GM18867 (cell line): ENCODE results near the gene DISP2.

Experiments used
- ATAC-seq: cut with Tn5 transposase; IDR thresholded peaks from one replicate; pipeline ENCODE4 v1.9.1; 2021; ENCODE audit warnings: mild to moderate bottlenecking, moderate library complexity; ENCODE audit not compliant: unreplicated experiment

Gene DISP2

DNA sequence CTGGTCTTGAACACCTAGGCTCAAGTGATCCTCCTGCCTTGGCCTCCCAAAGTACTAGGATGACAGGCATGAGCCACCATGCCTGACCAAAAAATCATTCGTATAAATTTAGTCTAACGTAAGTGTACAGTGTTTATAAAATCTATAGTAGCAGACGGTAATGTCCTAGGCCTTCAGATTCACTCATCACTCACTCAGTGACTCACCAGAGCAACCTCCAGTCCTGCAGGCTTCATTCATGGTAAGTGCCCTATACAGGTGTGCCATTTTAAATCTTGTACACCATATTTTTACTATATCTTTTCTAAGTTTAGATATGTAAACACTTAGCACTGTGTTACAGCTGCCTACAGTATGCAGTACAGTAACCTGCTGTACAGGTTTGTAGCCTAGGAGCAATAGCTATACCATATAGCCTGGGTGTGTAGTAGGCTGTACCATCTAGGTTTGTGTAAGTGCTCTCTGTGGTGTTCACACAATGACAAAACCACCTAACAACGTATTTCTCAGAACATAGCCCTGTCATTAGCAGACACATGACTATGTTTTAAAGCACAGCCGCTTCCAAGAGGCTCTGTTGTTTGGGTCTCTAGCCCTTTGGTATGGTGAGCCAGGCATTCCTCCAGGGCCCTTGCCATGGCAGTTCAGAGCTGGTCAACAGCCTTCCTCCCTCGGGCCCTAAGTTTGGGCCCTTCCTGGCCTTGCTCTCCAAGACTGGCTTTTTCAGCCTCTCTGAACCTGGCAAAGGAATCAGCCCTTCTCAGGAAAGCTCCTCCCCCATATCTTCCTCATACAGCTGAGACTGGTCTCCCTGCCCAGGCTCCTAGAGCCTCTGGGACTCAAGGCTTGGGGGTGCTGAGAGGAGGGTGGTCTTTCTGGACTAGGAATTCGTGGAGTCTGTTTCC, 15.4 kb upstream of the DISP2 start:
- ATAC-seq = no peak

DNA sequence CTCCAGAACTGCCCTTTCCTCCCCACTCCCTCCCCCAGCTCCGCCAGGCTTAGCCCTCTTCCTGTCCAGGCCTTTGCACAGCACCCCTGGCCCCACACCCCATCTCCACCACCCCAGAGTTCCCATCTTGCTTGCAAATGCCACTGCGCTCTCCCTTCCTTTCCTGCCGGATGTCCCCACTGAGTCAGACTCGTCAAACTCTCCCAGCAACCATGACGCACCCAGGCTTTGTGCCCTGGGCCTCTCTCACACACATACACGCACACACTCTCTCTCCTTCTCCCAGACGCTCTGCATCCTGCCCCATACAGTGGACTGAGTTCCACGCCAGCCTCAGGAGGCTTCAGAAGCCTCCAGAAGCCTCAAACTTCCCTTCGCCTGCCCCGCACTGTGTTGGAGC, 14.5 kb upstream of the DISP2 start:
- no peak for ATAC-seq

DNA sequence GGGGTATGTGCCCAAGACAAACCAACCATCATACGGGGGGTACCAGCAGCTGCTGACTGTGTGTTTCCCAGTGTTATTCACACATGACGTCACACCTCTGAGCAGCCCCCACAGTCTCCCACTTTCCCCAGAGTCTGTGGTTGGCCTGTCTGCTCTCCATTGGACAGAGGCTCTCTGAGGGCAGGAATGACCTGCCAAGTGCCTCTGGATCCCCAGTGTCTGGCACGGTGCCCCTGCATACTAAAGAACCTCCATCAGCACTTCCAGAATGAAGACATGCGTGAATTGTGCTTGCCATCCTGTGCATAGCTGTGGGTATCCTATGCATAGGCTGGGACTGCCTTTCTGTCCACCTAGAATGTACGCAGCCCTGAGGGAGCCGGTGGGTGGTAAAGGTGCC, 13.8 kb upstream of the DISP2 start:
- ATAC-seq = no peak

DNA sequence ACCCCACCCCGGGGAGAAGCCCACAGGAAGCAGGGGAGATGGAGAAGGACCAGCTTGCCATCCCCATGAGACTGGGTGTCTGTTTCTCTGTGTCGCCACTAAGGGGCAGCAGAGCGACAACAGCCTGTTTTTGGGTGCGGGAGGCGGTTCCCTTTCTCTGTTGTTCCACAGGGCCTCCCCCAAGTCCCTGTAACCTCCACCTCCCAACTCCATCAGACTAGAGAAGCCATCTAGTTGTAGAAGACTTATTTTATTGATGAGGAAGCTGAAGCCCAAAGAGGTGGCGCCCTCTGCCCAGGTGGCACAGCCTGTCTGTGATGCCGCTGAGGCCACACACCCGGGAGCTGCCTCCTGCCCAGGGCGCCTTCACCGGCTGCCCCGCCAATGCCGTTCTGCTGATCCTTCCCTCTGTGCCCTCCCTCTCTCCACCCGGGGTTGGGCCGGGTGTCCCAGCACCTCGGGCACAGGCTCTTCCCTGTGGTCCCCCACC, 13.3 kb upstream of the DISP2 start:
- ATAC-seq = no peak

DNA sequence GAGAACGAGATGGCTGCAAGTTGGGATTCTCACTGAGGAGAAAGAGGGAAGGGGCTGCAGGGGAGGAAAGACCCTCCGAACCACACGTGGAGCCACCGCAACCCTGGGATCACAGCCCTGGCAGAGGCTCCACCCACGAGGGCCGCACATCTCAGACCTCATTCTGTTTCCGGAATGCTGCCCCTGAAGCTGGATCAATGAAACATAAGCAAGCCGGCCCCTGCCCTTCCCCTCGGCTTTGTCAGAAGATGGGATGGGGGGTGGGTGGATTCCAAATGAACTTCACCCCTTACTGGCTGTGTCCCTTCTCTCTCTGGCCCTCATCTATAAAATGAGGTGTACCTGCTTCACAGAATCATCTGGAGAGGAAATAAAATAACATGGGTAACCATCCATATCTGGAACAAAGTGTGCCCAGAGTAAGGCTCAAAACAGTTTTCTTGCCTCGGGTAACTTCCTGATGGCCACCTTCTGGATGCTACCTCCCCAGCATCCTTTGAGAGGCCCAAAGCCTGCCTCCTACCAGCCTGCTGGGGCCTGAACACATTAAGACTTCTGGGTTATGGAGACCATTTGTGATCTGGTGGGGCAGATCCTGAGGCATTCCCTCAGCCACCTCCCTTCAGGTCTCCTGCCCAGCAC, 12.7 kb upstream of the DISP2 start:
- no peak for ATAC-seq

DNA sequence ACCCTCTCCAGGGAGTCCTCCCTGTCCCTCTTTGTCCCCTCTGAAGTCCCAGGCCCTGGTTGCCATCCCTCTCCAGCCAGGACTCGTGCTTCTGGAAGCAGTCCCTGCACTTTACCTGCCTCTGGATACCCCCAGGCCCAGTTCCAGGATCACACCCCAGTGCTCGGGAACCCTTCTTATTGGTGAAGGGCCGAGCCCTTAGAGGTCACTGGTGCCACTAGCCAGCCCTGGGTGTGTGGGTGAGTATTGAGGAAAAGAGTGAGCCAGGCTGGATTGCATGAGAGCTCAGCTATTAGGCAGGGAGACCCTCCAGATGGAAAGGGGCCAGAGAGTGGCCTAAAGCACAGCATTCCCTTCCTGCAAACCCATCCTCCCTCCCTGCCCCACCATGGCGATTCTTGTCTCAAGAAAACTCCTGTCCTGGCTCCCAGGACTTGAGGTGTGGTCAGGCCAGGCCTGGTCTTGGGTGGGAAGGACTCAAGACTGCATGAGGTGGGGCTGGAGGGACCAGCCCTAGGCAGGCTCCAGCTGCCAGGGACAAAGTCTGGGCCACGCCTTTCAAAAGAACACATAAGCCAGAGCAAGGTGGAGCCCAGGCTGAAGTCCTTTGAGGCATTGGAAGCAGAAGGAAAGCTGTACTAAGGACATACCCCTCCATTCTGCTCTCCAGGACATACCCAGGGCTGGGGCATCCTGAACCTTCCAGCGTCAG, 12.0 kb upstream of the DISP2 start:
- no peak for ATAC-seq

DNA sequence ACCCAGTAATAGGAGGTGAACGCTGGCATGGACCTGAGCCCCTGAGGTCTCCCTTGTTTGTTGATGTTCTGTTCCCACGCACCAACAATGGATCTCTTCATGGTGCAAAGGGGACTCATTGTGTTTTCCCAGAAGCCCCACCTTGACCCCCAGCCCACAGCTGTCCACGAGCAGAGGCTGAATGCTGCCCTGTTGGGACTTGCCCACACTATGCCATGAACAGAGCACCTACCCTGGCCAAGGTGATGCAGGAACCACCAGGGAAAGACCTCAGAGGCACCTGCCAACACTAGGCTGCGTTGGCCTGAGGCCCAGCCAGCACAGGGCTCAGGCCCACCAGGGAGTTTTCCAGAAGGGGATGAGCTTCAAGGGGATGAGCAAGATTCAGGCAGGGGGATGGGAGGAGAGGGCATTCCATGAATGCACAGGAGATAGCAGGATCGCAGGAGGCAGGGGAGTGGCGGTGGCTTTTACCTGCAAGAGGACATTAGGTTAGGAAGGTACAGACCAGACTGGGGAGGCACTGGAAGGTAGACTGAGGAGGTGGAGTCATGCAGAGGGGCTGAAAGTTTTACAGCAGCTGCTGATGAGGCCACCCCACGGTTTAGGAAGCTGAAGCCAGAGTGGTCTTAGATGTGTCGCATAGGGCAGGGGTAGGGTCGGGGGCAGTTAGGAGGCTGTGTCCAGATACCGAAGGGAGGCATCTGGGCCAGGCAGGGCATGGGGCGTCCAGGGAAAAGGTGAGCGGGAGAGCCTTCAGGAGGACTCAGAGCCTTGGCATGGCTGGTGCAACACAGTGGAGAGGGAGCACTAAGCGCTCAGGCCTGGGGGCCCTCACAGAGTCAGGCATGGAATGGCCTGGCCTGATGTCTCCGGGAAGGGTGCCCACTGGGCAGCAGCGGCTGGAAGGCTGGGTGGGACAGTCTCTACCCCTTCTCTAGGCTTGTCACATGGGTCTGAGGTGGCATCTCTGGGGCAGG, 11.2 kb upstream of the DISP2 start:
- ATAC-seq = no peak

DNA sequence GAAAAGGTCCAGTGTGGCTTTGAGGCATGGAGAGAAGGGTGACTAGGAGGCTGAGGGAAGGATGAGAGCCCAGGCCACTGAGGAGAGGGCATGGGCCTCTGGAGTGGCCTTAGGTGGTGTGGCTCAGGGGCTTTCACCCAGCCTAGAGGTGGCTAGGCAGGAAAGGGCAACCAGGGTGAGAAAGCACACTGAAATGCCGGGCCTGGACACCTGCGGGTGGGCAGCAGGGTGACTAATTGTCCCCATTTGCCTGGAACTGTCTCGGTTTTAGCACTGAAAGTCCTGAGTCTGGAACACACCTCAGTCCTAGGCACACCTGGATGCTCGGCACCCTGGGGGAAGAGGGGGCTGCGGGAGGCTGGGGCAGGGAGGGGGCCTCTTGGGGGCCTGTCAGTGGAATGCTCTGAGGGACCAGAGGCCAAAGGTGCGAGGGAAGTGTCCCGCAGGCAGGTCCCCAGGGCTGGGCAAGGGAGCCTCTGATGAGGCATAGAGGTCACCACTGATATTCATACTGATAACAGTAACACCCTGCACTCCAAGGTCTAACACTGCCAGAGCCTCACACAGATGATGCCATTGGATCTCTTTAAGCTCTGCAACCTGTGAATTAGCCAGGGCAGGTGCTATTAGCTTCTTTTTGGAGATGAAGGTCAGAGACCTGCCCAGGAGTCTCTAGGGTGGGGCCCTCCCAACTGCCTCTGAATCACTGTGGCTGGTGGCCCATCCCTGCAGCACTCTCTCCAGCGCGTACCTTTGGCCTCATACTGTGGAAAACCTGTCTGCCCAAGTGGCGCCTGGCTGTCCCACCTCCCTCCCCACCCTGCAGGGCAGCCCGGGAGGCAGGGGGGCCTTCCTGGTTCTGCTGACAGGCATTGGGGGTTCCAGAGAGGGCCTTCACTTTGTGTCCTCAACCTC, 10.2 kb upstream of the DISP2 start:
- ATAC-seq = no peak

DNA sequence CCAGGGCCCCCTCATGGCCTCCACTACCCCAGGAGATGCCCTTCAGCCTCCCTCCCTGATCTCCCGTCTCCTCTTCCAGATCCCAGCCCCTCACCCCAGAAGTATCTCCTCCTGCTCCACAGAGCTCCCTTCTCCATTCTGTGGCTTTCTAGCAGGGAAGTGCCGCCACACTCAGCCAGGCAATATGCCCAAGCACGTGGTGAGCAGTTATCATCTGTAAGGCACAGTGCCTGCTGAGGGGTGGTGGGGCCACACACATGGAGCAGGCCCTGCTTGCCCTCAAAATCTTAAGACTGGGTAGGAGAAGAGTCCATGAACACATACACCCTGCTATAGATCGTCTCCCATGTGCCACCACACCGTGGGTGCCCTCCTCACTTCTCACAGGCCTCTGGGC, 9.5 kb upstream of the DISP2 start:
- no peak for ATAC-seq

DNA sequence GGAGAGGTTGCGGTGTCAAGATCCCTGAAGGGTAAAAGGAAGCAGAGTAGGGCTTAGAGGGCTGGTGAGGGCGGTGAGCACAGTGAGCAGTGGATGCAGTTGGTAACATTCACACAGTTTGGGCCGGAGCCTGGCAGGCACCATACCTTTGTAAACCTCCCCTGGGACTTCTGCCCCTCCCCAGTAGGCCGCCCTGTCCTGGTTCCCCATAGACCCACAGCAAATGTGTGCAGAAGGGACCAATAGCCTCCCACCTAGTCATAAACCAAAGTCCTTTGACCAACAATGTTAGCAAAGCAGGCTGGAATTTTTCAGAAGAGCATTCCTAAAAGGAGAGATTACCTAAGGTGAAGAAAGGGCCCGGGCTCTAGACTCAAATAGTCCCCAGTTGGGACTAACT, 8.9 kb upstream of the DISP2 start:
- ATAC-seq = no peak

DNA sequence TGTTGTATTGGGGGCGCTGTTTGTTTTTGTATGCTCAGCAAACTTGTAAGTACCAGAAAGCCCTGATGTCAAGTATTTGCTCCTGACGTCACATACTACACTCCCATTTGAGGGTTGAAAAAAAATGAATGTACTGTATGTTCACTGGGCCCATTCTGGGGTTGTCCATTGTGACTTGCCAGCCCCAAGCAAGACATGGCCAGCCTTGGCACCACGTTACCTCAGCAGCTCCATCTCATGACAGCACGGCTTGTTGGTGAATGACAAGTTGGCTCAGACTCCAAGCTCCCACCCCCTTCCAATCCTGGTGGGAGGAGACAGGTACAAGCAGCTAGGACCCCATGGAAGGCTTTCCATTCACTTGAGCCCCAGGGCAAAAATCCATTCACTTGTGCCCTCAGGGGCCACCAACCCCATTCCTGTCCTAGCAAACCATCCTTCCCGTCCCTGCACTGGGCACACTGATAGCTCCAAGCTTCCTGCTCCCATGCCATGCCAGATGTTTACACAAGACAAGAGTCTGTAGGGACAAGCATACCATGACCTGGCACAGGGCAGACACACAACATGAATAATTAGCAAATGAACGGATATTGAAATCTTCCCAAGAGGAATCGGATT, 5.6 kb upstream of the DISP2 start:
- no peak for ATAC-seq

DNA sequence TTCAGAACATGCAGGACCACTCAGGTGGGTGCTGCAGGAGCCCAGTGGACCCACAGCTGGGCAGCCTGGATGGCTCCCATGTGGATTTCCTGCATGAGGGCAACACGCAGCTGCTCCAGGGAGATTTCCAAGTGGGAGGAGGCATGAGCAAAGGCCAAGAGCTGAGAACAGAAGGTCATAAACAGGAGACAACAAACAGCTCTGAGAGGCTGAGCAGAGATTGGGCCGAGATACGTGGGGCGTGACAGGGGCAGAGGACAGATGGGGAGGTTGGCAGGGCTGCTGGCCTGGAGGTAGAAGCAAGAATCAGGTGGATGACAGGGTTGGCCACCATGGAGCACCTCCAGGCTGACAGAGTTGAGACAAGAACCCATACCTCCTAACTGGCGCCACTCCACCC, 4.3 kb upstream of the DISP2 start:
- ATAC-seq = no peak

DNA sequence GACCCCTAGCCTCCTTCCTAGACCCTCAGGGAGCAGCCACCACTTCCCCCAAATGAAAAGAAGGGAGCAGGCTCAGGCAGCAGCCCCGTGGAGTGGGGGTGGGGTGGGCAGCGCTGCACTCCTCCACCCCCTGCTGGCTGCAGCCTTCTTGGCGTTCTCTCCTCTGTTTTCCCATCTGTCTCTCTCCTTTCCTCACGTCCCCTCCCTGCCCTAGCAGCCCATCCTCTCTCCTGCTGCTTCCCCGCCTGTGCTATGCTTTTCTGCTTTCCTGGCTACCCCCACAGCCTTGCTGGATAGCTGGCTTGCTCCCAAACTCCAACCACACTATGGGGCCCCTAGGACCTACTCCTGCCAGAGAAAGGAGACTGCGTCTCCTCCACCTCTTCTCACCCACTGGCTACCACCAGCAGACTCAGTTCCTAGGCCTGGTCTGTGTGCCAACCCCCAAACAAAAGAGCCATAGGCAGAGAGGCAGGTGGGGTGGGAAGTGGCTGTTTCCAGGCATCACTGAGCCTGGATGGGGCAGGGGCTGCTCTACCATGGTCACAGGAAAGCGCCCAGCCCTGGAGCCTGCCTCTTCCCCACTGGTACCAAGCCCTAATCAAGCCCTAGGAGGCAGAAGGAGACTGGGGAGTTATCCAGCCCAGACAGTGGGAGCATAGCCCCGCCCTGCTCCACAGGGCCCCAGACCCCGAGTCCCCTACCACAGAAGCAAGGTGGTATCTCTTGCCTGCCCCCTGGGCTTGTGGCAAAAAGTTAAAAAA, 3.4 kb upstream of the DISP2 start:
- no peak for ATAC-seq

DNA sequence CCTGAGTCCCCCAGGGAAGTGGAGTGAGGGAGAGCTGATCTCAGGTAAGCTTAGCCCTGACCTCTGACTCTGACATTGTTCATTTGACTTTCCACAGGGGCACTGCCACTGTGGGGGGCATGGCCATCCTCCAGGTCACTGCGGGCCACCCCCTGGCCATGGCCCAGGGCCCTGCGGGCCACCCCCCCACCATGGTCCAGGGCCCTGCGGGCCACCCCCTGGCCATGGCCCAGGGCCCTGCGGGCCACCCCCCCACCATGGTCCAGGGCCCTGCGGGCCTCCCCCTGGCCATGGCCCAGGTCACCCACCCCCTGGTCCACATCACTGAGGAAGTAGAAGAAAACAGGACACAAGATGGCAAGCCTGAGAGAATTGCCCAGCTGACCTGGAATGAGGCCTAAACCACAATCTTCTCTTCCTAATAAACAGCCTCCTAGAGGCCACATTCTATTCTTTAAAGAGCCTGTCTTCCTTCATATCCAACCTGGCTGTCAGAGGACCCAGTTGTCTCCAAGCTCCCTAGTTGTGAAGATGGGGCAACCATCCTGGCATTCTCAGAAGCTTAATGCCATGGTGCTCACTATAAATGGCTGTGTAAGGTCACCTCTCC, 1.9 kb upstream of the DISP2 start:
- no peak for ATAC-seq

DNA sequence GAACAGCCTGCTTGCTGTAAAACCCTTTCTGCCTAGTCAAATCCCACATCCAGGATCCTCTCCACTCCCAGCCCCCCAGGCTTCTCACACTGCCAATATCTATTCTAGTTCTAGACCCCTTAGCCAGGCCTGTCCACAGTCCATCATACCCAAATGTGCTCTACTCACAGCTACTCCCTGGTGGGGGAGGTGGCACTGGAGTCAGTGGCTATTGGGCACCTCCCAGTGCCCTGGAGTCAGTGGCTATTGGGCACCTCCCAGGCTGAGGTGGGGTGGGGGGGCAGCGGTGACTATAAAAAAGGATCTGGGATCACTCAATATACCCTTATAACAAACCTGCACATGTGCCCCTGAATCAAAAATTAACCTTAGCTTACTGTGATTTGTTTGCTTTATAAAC, 773 bp upstream of the DISP2 start:
- ATAC-seq = no peak

DNA sequence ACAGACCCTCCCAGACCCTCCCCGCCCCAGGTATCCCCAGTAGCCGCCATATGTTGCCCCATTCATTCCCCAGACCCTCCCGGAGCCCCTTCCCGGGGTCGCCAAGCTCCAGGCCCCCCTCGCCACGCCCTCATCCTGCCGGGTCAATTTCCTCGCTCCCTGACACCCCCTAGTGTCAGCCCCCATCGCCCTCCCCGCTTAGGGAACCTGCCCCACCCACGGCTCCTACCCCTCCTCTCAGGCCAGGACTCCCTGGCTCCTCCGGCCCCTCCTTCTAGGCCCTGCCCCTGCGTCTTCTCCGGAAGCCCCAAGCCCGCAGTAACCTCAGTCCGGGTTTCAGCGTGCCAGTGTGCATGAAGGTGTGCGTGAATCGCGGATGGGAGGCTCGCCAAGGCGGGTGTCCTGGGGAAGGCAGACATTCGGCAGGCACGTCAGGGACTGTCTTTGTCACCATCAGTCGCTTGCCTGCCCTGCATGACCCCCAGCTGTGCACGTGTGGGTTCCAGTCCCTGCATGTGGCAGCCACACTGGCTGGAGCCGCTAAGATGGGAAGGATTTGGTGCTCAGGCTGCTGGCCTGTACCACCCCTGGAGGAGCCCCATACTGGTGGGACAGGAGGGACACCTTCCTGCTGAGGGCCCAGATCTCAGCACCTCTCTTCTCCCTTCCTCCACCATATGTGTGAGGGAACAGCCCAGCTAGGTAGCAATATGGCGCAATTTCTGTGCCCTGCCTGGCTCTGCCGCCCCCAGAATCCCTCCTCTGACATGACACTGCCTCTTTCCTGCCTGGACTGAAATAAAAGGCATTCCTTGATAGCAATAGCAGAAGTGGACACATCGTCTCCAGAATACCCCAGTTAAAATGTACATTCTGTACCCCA, 693 bp downstream of the DISP2 start:
- peak; percentile 28 for ATAC-seq

DNA sequence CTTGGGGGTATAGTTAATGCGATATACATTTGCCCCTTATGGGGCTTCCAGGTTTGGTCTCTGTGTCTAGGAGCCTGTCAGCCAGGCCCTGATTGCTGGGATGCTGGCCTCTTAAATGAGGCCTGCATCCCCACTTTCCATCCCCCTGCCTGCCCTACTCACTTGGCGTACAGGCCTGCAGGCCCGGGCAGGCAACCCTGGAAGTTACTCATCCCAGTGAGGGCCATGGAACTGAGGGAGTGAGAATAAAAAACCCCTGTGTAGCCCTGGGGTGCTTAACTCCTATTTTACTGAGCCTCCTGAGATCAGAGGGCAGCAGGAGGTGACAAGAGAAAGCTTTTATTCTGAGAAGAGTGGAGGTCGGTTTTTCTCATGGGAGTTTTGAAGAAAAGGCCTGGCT, 2.0 kb downstream of the DISP2 start:
- ATAC-seq = no peak
